K562 (cell line): ENCODE data around the gene LIN28B. TPM values are rescaled to one million over a fixed set of nuclear protein-coding genes. Genes with fewer than 3 reads are reported as not detected.

Source experiments
- ATAC-seq: fragments of 200-7000 bp; cut with Tn5 transposase; 3 replicates; pipeline ENCODE4 v1.9.1; 2020; ENCODE audit warnings: moderate library complexity
- BruUV-seq: library from RNA; stranded (reverse); fragments of 400-500 nt; replicated peaks from 2 replicates; lab custom pipeline; 2021; lab: Mats Ljungman, UMichigan
- CTCF ChIA-PET: fragments of 300-600 bp; formaldehyde crosslinking; extraction: SDS; loops from one replicate; lab custom pipeline; 2021; ENCODE audit warnings: low intra/inter-chr PET ratio; lab: Yijun Ruan, JAX
- POLR2A ChIA-PET: fragments of 300-600, 350-650 bp; sonication (Branson Sonifier 250); formaldehyde crosslinking; extraction: SDS; loops from one replicate; lab custom pipeline; 2021; ENCODE audit warnings: antibody characterized with exemption, inconsistent platforms; lab: Yijun Ruan, JAX
- DNase-seq, 4 experiments: peaks; one replicate each; pipeline versions ENCODE4 v3.0.0 to v3.0.0-alpha.2; 2011 to 2018; ENCODE audit warnings: low spot score in 3 of 4, mixed read lengths in 3 of 4; ENCODE audit errors: extremely low read depth in 1 of 4
- FAIRE-seq: peaks from 2 replicates; lab custom pipeline; 2011; peaks lifted over from hg19 to GRCh38; lab: Jason Lieb, UNC
- H2AFZ ChIP-seq: 2 replicates; pipeline ENCODE4 v1.6.0; 2011; ENCODE audit warnings: low read depth, low read length, control low read depth, inconsistent platforms
- H3K27ac ChIP-seq: fragments of 200-600 bp; 3 replicates; pipeline ENCODE4 v1.8.0; 2011; ENCODE audit warnings: low read depth, mild to moderate bottlenecking, control low read depth, inconsistent platforms, low read length, moderate library complexity, mixed read lengths; ENCODE audit errors: extremely low read depth
- H3K27me3 ChIP-seq, 2 experiments: fragments of 300-600 bp in 1 of 2; 2 replicates in 1 of 2; 3 replicates in 1 of 2; pipeline versions ENCODE4 v1.6.0 to v1.8.0; 2011; ENCODE audit warnings: inconsistent platforms in 2 of 2, low read length in 2 of 2, mild to moderate bottlenecking in 1 of 2, mixed read lengths in 1 of 2, moderate library complexity in 1 of 2; ENCODE audit not compliant: control insufficient read depth in 2 of 2, insufficient read depth in 2 of 2
- H3K36me3 ChIP-seq: fragments of 300-600 bp; 3 replicates; pipeline ENCODE4 v1.8.0; 2011; ENCODE audit warnings: mild to moderate bottlenecking, low read length, inconsistent platforms; ENCODE audit not compliant: control insufficient read depth, insufficient read depth
- H3K4me1 ChIP-seq, 2 experiments: fragments of 200-600 bp in 1 of 2; replicated peaks in 1 of 2; 2 replicates in 1 of 2; 3 replicates in 1 of 2; pipeline versions ENCODE4 v1.5.1 to v1.8.0; 2011; ENCODE audit warnings: inconsistent platforms in 2 of 2, low read length in 2 of 2, mild to moderate bottlenecking in 1 of 2, mixed read lengths in 1 of 2, moderate library complexity in 1 of 2; ENCODE audit not compliant: control insufficient read depth in 2 of 2, insufficient read depth in 2 of 2
- H3K4me2 ChIP-seq: 2 replicates; pipeline ENCODE4 v1.6.1; 2011; ENCODE audit warnings: low read length, control low read depth, inconsistent platforms, mixed read lengths; ENCODE audit not compliant: insufficient read depth
- H3K4me3 ChIP-seq: fragments of 200-600 bp; sonication (generic), shearing (Covaris generic); 2 replicates; pipeline ENCODE4 v1.5.1; 2016; ENCODE audit warnings: control low read depth, inconsistent platforms
- H3K79me2 ChIP-seq: fragments of 200-600 bp; 3 replicates; pipeline ENCODE4 v1.8.0; 2011; ENCODE audit warnings: low read length, inconsistent platforms; ENCODE audit not compliant: control insufficient read depth, insufficient read depth
- H3K9ac ChIP-seq, 2 experiments: 2 replicates each; pipeline versions ENCODE4 v1.6.0 to v1.6.1; 2011; ENCODE audit warnings: low read depth in 2 of 2, low read length in 2 of 2, control low read depth in 1 of 2, inconsistent platforms in 1 of 2, mild to moderate bottlenecking in 1 of 2, mixed read lengths in 1 of 2; ENCODE audit not compliant: insufficient read depth in 1 of 2
- H3K9me1 ChIP-seq: one replicate; pipeline ENCODE4 v1.6.0; 2011; ENCODE audit warnings: inconsistent platforms, mild to moderate bottlenecking, low read length, moderate library complexity; ENCODE audit not compliant: control insufficient read depth, insufficient read depth
- H3K9me3 ChIP-seq: replicated peaks from 2 replicates; pipeline ENCODE4 v1.5.1; 2011; ENCODE audit warnings: low read depth, low read length, inconsistent platforms; ENCODE audit not compliant: control insufficient read depth, insufficient read depth
- H4K20me1 ChIP-seq: replicated peaks from 2 replicates; pipeline ENCODE4 v1.6.1; 2011; ENCODE audit warnings: low read length, inconsistent platforms, mixed read lengths; ENCODE audit not compliant: control insufficient read depth, insufficient read depth
- HNRNPL ChIP-seq: fragments of 200-400 bp; formaldehyde crosslinking; IDR thresholded peaks from 2 replicates; pipeline ENCODE4 v1.6.1; 2017; ENCODE audit warnings: low read depth, mild to moderate bottlenecking, low read length
- IFI16 ChIP-seq: fragments of 250-450 bp; sonication (Bioruptor Pico); IDR thresholded peaks from 2 replicates; pipeline ENCODE4 v2.1.2; 2022; ENCODE audit warnings: mild to moderate bottlenecking, inconsistent platforms
- KDM5B ChIP-seq: fragments of 200-600 bp; sonication (generic); IDR thresholded peaks from 2 replicates; pipeline ENCODE4 v1.6.1; 2012; ENCODE audit warnings: low read depth, mild to moderate bottlenecking, moderate library complexity, low read length, control low read depth, inconsistent platforms; ENCODE audit not compliant: insufficient replicate concordance
- KHSRP ChIP-seq: fragments of 450-650 bp; IDR thresholded peaks from 2 replicates; pipeline ENCODE4 v1.6.1; 2017
- LCOR ChIP-seq: sonication (generic); formaldehyde crosslinking; IDR thresholded peaks from 2 replicates; pipeline ENCODE4 v1.8.0; 2022; ENCODE audit warnings: mild to moderate bottlenecking, missing genetic modification reagents
- NCOA6 ChIP-seq: fragments of 450-650 bp; IDR thresholded peaks from 2 replicates; pipeline ENCODE4 v1.6.1; 2017; ENCODE audit warnings: mild to moderate bottlenecking
- POLR2A ChIP-seq: fragments of 450-650 bp; conservative IDR thresholded peaks from 2 replicates; pipeline ENCODE4 v1.6.1; 2016
- POLR3G ChIP-seq: IDR thresholded peaks from 2 replicates; pipeline ENCODE4 v1.6.1; 2011; ENCODE audit not compliant: insufficient read length, insufficient replicate concordance; ENCODE audit errors: extremely low read depth
- PPARD ChIP-seq: fragments of 250-450 bp; sonication (Bioruptor Pico); IDR thresholded peaks from 2 replicates; pipeline ENCODE4 v1.8.0; 2022; ENCODE audit warnings: inconsistent platforms, mild to moderate bottlenecking, moderate library complexity
- SFPQ ChIP-seq: fragments of 200-400 bp; formaldehyde crosslinking; IDR thresholded peaks from 2 replicates; pipeline ENCODE4 v1.6.1; 2017; ENCODE audit warnings: mild to moderate bottlenecking, low read depth, low read length, moderate library complexity
- SIRT6 ChIP-seq: IDR thresholded peaks from one replicate; pipeline ENCODE4 v1.6.1; 2012; ENCODE audit warnings: low read depth, mild to moderate bottlenecking, control low read depth, inconsistent platforms, low read length, moderate library complexity
- SOX6 ChIP-seq: fragments of 450-650 bp; IDR thresholded peaks from 2 replicates; pipeline ENCODE4 v1.6.1; 2014; ENCODE audit warnings: mild to moderate bottlenecking
- USF1 ChIP-seq: sonication (generic); formaldehyde crosslinking; IDR thresholded peaks from 2 replicates; pipeline ENCODE4 v1.9.0; 2022; ENCODE audit warnings: mild to moderate bottlenecking, missing genetic modification reagents
- ZBTB8A ChIP-seq: fragments of 450-650 bp; IDR thresholded peaks from 2 replicates; pipeline ENCODE4 v1.6.1; 2018; ENCODE audit warnings: mild to moderate bottlenecking, moderate library complexity; ENCODE audit not compliant: partially characterized antibody
- ZNF133 ChIP-seq: fragments of 250-450 bp; sonication (Bioruptor Pico); IDR thresholded peaks from 2 replicates; pipeline ENCODE4 v1.4.0; 2020; ENCODE audit warnings: mild to moderate bottlenecking
- ZNF668 ChIP-seq: fragments of 250-450 bp; sonication (Bioruptor Pico); IDR thresholded peaks from 2 replicates; pipeline ENCODE4 v1.8.0; 2022; ENCODE audit warnings: mild to moderate bottlenecking, inconsistent platforms
- WGBS: fragments of 100-300 bp; shearing (Covaris generic); methylation state at CpG from one replicate; pipeline ENCODE4 v1.1.6; 2016; ENCODE audit warnings: low coverage, mixed read lengths; ENCODE audit not compliant: insufficient coverage; ENCODE audit errors: missing lambda C conversion rate; 5-methylcytosine and 5-hydroxymethylcytosine counted together
- in situ Hi-C: fragments of 300-500 bp; cut with MboI; formaldehyde crosslinking; loops from 4 replicates; pipeline ENCODE4 v1.15.0; 2018; ENCODE audit warnings: inconsistent platforms, mixed read lengths
- intact Hi-C: fragments of 100-400 bp; cut with micrococcal nuclease; formaldehyde crosslinking; loops from 2 replicates; pipeline ENCODE4 v1.14.2; 2022
- polyA plus RNA-seq, 8 experiments: library from polyadenylated mRNA; depleted of rRNA in 4 of 8; stranded (reverse) in 5 of 8; unstranded in 3 of 8; fragments of >200 nt; fragmentation: Nextera tagmentation in 2 of 8; fragmentation: Illumina TruSeq in 1 of 8; extraction: Ambion mirVana in 2 of 8; extraction: Trizol in 1 of 8; gene quantifications; 2 replicates each; pipeline versions ENCODE4 v1.2.1 to v1.2.3, GENCODE V29; 2011 to 2014; ENCODE audit warnings: inconsistent platforms in 1 of 8, missing spikeins in 1 of 8
- total RNA-seq, 7 experiments: library from RNA; depleted of rRNA in 6 of 7; stranded (reverse); fragments of >200 nt in 6 of 7; fragmentation: Illumina TruSeq in 2 of 7; extraction: Trizol in 2 of 7; gene quantifications; 2 replicates each; pipeline versions ENCODE4 v1.2.1 to v1.2.3, GENCODE V29; 2011 to 2021; ENCODE audit warnings: low replicate concordance in 1 of 7
- TF ChIP-seq, protein P1 (sequence below): sonication (generic); formaldehyde crosslinking; IDR thresholded peaks from 2 replicates; pipeline ENCODE4 v1.8.0; 2022; ENCODE audit warnings: mild to moderate bottlenecking, low read depth, missing genetic modification reagents

LIN28B gene
- total and polyA plus RNA-seq, 9 of the 15 experiments (the other 6 are each of a cell fraction or from before 2014, with no cell fraction given), result 20.9 to 77.3 (median 42.1) TPM

GRCh38 chr6:105028898-105029297, 72.0 kb downstream of the LIN28B start:
- Histone ChIP-seq H3K79me2 (peaks cover 11% of the 10 kb centered on the region; the same call in 2 of the 3 replicates), H3K9ac (no peak overlapping the region), H3K4me3 (no peak overlapping the region), H3K9me1 (no peaks in the 10 kb centered on the region), H3K4me2 (no peak overlapping the region), H2AFZ (no peak overlapping the region), H3K27ac (no peak overlapping the region), H4K20me1 (no peaks in the 10 kb centered on the region), H3K4me1 (no peaks in the 10 kb centered on the region), H3K36me3 (peaks cover 22% of the 10 kb centered on the region), H3K27me3 (no peaks in the 10 kb centered on the region), H3K9me3 (no peaks in the 10 kb centered on the region)
- no peak for ATAC-seq
- CTCF ChIA-PET, result no interaction called here
- no peak for FAIRE-seq
- WGBS, result 87% methylated on average over 4 of the region's 4 CpGs
- no TSS peak for BruUV-seq
- no peak for TF ChIP-seq HNRNPL
- TF ChIP-seq ZBTB8A, result no peak
- no peak for TF ChIP-seq POLR2A
- no peak for TF ChIP-seq IFI16 (CRISPR knock-in tag)
- TF ChIP-seq ZNF668, result no peak
- no peak for TF ChIP-seq LCOR (CRISPR knock-in tag)
- no peak for TF ChIP-seq POLR3G
- TF ChIP-seq, protein P1, sequence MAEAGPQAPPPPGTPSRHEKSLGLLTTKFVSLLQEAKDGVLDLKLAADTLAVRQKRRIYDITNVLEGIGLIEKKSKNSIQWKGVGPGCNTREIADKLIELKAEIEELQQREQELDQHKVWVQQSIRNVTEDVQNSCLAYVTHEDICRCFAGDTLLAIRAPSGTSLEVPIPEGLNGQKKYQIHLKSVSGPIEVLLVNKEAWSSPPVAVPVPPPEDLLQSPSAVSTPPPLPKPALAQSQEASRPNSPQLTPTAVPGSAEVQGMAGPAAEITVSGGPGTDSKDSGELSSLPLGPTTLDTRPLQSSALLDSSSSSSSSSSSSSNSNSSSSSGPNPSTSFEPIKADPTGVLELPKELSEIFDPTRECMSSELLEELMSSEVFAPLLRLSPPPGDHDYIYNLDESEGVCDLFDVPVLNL (CRISPR knock-in tag), result no peak
- no peak for TF ChIP-seq KDM5B
- TF ChIP-seq ZNF133 (CRISPR knock-in tag), result no peak
- TF ChIP-seq SOX6, result no peak
- no peak for TF ChIP-seq PPARD (CRISPR knock-in tag)
- no peak for TF ChIP-seq SFPQ
- TF ChIP-seq USF1 (CRISPR knock-in tag), result no peak
- TF ChIP-seq SIRT6, result no peak
- TF ChIP-seq NCOA6, result no peak
- no peak for TF ChIP-seq KHSRP
- DNase-seq, result no peak
- intact Hi-C loops, result no loop called here
- POLR2A ChIA-PET, result no interaction called here
- in situ Hi-C loops, result no loop called here
